Keratinocyte (primary cell): ENCODE results near the gene AJM1.

Source experiments
- EZH2 ChIP-seq: IDR thresholded peaks from one replicate; pipeline ENCODE4 v1.6.1; 2012; ENCODE audit warnings: inconsistent platforms, mild to moderate bottlenecking, low read length, moderate library complexity
- TF ChIP-seq, protein P1 (sequence below), 3 experiments: IDR thresholded peaks in 1 of 3; conservative IDR thresholded peaks in 1 of 3; optimal IDR thresholded peaks in 1 of 3; 2 replicates in 2 of 3; 3 replicates in 1 of 3; pipeline versions ENCODE3 to v1.5.1; 2011; ENCODE audit warnings: low read length in 3 of 3, mild to moderate bottlenecking in 3 of 3, moderate library complexity in 2 of 3, control low read depth in 1 of 3, inconsistent platforms in 1 of 3; ENCODE audit not compliant: insufficient read depth in 2 of 3; ENCODE audit errors: extremely low read depth in 1 of 3

DNA sequence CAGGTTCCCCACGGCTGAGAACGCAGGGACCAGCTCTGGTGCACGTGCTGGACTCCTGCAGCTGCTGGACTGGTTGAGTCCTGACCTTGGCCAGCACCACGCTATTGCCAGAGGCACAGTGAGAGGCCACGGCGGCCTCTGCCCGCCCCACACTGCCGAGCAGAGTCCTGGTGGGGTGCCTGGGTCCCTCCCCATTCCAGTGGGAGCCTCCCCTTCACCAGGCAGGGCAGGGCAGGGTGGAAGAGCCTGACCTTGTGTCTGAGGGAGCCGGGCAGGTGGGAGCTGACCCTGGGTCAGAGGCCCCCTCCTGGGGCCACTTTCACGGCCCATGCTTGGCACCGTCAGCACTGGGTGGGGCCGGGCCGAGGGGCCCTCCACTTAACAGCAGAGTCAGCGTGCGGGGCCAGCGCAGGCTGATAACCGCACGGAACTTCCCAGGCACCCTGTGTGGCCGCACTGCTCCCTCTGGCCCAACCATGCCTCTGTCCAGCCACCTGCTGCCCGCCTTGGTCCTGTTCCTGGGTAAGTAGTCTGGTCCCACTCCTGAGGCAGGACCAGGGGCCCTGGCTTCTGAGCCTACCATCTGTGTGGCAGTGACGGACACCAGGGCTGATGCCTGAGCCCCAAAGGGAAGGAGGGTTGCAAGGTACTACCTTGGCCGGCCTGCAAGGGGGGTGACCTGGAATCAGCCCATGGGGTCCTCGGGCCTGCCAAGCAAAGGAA lies 9.8 kb downstream of the AJM1 start, which contains the start of gene MAMDC4:
- TF ChIP-seq, protein P1, sequence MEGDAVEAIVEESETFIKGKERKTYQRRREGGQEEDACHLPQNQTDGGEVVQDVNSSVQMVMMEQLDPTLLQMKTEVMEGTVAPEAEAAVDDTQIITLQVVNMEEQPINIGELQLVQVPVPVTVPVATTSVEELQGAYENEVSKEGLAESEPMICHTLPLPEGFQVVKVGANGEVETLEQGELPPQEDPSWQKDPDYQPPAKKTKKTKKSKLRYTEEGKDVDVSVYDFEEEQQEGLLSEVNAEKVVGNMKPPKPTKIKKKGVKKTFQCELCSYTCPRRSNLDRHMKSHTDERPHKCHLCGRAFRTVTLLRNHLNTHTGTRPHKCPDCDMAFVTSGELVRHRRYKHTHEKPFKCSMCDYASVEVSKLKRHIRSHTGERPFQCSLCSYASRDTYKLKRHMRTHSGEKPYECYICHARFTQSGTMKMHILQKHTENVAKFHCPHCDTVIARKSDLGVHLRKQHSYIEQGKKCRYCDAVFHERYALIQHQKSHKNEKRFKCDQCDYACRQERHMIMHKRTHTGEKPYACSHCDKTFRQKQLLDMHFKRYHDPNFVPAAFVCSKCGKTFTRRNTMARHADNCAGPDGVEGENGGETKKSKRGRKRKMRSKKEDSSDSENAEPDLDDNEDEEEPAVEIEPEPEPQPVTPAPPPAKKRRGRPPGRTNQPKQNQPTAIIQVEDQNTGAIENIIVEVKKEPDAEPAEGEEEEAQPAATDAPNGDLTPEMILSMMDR (optimal IDR thresholded peaks at IDR 0.05 in 1 of 3, IDR thresholded peaks at IDR 0.05 in 1 of 3, conservative IDR thresholded peaks at IDR 0.05 in 1 of 3; ENCODE audit: extremely low read depth in 1 of 3, insufficient read depth in 2 of 3, low read length in 3 of 3): no peak
- no peak for TF ChIP-seq EZH2
